DMS114 treated with DMSO at 0.1 percent for 48 hours (cell line): Measurements from ENCODE around the gene AFMID.

Experiments used
- DNase-seq: peaks from one replicate; lab custom pipeline; 2025; ENCODE audit not compliant: unreplicated experiment; lab: John Stamatoyannopoulos, UW

Gene AFMID

GRCh38 chr17:78176548-78177025 lies 10.6 kb upstream of the AFMID start:
- DNase-seq, result no peak

- no peak for DNase-seq
Observed at GRCh38 chr17:78179372-78179771, 7.8 kb upstream of the AFMID start.

DNA sequence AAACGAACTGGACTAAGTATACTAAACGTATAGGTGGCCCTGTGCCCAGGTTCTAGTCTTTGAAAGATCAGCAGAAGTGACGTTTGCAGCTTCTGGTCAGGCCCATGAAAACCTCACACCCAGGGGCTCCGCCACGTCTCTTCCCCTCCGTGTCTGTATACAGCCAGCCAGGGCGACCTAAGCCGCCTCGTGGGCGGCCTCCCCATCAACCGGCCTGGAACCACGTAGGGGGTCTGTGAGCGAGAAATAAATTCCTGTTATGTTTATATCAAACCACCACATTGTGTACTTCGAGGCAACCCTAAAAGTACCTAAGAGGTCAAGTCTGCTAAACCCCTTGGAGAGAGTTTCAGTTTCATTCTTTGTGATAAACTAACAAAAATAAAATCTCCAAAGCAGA lies 7.1 kb upstream of the AFMID start:
- no peak for DNase-seq

DNA sequence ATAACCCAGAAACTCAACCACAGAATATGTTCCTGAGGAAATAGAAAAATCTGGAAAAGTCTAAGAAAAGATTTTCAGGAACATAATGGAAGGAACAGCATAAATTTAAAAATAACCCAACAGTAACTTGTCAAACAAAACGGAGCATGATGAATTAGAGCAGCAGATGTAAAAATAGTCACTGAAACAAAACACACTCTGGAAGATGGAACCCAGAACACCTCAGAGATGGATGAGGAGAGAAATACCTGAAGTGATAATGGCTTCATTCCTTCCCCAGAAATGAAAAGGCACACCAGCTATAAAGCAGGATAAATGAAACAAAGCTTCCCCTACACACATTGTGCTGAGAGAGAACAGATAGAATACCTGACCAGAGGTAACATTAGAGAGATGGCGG lies 6.7 kb upstream of the AFMID start:
- DNase-seq, result no peak

DNA sequence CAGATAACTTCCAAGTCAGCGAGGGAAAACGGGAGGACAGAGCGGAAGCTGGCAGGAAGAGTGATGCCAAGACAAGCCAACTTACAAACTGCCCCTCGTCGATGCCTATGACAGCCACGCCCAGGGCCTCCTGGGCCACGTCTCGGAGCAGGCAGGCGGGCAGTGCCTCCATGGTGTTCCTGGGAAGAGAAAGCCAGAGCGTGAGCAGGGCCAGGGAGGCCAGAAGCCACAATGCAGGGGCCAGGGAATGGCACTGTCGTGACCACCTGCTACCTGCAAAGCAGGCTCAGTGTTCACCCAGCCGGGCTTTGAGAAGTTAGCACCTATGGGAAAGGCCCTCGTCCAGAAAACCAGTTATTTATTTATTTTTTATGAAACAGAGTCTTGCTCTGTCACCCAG lies 4.7 kb upstream of the AFMID start:
- DNase-seq, result no peak

DNA sequence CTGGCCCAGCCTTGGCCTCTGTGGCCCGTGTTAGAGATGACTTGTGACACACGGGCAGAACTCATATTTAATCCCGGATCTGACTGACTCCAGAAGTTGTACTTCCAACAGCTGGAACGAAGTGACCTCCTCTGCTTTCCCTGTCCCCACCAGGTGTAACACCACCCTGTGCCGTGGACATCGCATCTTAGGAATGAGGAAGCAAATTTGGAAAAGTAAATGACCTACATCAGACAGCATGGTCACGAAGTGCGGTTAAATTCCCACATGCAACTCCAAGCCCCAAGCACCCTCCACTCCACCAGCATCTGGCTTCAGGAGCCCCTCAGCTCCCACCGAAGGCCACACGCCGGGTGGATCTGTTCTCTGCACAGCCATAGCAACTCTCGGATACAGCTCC lies 3.2 kb upstream of the AFMID start:
- no peak for DNase-seq

DNA sequence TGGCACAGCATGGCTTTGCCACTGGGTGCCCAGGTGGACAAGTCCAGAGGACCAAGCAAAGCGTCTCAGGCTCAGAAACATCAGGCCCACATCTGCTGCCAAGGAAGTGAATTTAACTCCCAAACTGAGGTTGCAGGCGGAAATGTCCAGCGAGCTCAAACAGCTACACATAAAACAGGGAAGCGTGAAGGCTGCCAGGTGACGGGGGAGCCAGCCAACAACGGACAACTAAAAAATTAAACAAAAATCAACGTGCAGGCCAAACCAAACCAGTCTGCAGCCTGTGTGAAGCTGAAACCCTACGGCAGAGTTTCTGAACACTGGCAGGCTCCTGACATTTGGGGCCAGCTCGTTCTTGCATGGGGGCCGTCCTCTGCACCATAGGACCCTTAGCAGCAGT lies 2.8 kb upstream of the AFMID start:
- no peak for DNase-seq

DNA sequence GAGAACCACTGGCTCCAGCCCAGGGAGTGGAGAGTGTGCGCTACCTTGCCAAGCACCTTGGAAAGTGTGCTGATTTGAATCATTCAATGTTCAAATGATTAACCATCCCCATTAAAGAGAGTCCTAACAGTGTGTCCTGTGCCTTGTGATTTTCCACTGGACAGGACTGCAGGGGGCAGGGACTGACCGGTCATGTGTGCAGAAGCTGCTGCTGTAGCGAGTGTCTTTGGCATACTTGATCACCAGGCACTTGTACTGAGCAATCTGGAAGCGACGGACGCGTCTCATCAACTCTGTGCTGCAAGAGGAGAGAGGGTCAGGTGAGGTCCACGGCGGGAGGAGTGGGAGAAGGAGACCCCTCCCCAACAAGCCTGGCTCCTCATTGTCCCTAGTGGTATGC lies 2.3 kb upstream of the AFMID start:
- no peak for DNase-seq

DNA sequence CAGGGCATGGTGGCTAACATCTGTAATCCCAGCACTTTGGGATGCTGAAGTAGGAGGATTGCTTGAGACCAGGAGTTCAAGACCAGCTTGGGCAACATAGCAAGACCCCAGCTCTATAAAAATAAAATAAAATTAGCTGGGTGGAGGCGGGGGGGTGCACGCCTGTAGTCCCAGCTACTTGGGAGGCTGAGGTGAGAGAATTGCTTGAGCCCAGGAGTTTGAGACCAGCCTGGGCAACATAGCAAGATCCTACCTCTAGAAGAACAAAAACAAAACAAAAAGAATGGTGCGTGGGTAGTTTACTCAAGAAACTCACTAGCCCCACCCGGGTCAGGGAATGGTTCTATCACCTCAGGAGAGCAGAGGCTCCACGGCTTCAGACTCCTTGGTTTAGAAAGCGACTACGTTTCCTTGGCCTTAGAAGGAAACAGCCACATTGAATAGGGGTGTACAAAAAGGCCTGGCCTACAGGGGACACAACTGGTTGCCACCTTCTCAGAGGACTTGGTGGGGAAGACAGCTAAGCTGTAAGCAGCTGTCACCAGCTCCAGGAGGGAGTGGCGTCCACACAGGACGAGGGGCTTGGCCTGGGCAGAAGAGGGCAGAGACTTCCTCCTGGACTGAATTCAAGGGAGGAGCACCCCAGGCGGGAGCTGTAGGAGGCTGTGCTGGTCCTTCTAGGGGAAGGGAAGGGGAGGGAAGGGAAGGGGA lies 1.0 kb upstream of the AFMID start:
- DNase-seq, result no peak

- no peak for DNase-seq
Observed at GRCh38 chr17:78196716-78197115, 9.6 kb downstream of the AFMID start.

GRCh38 chr17:78197147-78197832 lies 10.1 kb downstream of the AFMID start:
- DNase-seq, result no peak

DNA sequence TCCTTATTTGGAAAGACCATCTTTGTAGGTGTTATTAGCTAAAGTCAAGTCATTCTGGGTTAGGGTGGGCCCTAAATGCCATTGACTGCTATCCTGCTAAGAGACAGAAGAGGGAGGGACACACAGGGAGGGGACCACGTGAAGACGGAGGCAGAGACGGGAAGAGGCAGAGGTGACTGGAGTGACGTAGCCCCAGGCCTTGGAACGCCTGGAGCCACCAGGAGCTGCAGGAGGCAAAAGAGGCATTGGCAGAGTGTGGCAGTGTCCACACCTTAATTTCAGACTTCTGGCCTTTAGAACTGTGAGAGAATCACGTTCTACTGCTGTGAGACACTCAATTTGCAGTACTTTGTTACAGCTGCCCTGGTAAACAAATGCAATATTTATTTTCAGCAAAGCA lies 13.3 kb downstream of the AFMID start:
- DNase-seq, result no peak

DNA sequence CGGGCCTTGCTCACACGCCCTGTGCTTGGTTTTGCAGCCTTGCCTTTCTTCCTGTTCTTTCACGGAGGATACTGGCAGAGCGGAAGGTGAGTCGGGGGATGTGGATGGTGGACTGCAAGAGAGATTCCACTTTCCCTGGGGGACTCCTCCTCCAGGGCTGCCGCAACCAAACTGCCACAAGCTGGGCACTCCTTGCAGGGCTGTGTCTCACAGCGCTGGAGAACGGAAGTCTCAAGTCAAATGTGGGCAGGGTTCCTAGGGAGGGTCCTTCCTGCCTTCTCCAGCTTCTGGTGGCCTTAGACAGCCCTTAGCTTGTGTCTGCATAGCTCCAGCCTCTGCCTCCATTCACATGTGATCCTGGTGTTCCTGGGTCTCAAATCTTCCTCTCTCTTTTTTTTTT lies 15.5 kb downstream of the AFMID start:
- DNase-seq, result no peak

- no peak for DNase-seq
Observed at GRCh38 chr17:78204387-78205123, 17.4 kb downstream of the AFMID start.

DNA sequence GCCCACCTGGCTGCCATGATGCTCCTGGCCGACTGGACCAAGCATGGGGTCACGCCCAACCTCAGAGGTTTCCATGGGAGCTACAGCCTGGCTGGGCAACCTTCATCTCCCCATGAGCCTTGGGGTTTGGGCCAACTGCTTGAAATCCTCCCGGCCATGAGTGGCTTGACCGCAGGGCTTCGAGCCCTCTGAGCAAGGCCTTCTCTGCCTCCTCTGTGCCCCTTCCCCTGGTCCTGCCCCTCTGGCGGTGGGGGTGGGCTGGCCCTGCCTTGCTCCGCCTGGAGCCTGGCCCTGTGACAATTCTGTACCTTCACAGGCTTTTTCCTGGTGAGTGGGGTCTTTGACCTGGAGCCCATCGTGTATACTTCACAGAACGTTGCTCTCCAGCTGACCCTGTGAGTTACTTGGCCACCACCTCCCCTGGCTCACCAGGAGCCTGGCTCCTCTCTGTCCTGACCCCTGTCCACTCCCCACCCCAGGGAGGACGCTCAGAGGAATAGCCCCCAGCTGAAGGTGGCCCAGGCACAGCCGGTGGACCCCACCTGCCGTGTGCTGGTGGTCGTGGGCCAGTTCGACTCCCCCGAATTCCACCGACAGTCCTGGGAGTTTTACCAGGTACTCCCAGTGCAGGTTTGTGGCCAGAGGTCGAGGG lies 18.1 kb downstream of the AFMID start:
- no peak for DNase-seq

- DNase-seq, result no peak
Observed at GRCh38 chr17:78206298-78206697, 19.1 kb downstream of the AFMID start.

DNA sequence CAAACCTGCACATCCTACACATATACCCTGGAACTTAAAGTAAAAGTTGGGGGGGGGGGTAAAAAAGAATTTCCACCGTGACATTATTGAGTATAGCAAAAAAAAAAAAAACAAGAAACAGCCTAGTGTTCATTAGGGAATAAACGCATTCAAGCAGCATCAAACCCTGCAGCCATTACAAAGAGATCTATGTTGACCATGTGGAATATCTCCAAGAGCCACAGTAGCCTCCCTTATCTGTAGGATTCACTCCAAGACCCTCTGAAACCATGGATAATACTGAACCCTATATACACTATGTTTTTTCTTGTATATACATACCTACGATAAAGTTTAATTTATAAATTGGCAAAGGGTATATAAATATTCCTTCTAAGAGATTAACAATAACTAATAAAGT lies 21.3 kb downstream of the AFMID start:
- DNase-seq, result no peak

DNA sequence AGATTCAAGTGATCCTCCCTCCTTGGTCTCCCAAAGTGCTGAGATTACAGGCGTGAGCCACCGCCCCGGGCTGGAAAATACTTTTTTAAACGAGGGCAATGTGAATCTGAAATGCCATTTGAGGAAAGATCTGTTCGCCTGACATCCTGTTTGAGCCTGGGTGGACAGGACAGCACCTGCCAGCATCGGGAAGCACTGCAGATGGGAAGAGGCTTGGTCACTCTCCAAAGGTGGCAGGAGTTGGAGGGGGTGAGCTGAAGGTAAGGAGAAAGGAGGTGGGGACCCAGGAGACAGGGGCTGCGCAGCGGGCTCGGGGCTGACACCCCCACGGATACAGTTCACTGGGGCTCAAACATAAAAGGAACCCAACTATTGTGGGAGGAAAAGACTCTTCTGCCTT lies 22.9 kb downstream of the AFMID start:
- no peak for DNase-seq

DNA sequence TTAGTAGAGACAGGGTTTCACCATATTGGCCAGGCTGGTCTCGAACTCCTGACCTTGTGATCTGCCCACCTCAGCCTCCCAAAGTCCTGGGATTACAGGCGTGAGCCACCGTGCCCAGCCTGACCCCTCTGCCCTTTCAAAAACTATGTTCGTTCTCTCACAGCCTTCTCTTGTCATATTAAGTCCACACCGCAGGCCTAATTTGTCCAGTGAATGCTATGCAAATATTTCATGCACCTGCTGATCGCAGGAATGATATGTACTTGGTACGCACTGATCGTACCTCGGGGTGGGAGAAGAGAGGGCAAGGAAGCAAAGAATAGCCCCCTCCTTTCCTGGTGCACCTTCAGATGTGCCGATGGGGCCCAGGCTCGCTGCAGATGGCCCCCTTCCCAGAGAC lies 23.9 kb downstream of the AFMID start:
- DNase-seq, result no peak

GRCh38 chr17:78214016-78214705 lies 27.0 kb downstream of the AFMID start, which contains the start of gene BIRC5:
TSS of gene BIRC5 (plus strand) at chr17:78214253. CDS start at chr17:78214317, 64 bp downstream.
- DNase-seq, result peak; percentile 79

GRCh38 chr17:78214706-78215061 lies 27.5 kb downstream of the AFMID start:
- DNase-seq, result no peak
